Suprapubic skin (tissue), 4 donors: ENCODE results near the gene C4B. TPM values are rescaled to one million over a fixed set of nuclear protein-coding genes. Genes with fewer than 3 reads are reported as not detected.
"Not testable (repeated sequence)": the region's sequence is repeated elsewhere in the genome, so short reads cannot be mapped to it uniquely, and the experiment has no call there.

ENCODE experiments used
- DNase-seq, 2 donors: peaks; one replicate each; pipeline ENCODE4 v3.0.0-alpha.2; 2019; ENCODE audit warnings: low spot score in 2 of 2
- H3K27ac ChIP-seq: fragments of 200-600 bp; sonication (generic); one replicate; pipeline ENCODE4 v1.5.1; 2019
- H3K27me3 ChIP-seq: fragments of 200-600 bp; sonication (generic); one replicate; pipeline ENCODE4 v1.5.1; 2019
- H3K36me3 ChIP-seq: fragments of 200-600 bp; sonication (generic); one replicate; pipeline ENCODE4 v1.5.1; 2019
- H3K4me1 ChIP-seq: fragments of 200-600 bp; sonication (generic); one replicate; pipeline ENCODE4 v1.5.1; 2019
- H3K4me3 ChIP-seq: fragments of 200-600 bp; sonication (generic); one replicate; pipeline ENCODE4 v1.5.1; 2019; ENCODE audit warnings: mild to moderate bottlenecking
- H3K9me3 ChIP-seq: fragments of 200-600 bp; sonication (generic); one replicate; pipeline ENCODE4 v1.5.1; 2019
- WGBS: methylation state at CpG from one replicate; pipeline ENCODE4 v1.1.5; 2018; 5-methylcytosine and 5-hydroxymethylcytosine counted together
- total RNA-seq, 4 donors: library from RNA; depleted of rRNA; stranded (reverse); fragments of >200 nt; gene quantifications; one replicate each; pipeline ENCODE4 v1.1.0, GENCODE V29; 2016

C4B gene
- total RNA-seq, 4 donors from 2014 or later, result 1.3 to 9.4 (median 5.1) TPM

GRCh38 chr6:32037598-32038524 is 23.3 kb downstream of the C4B start, which contains the start of gene CYP21A2:
TSS of gene CYP21A2 (plus strand) at chr6:32038415. CDS start at chr6:32038423, 8 bp downstream.
- not testable (repeated sequence) for H3K9me3 ChIP-seq, H3K36me3 ChIP-seq, H3K27ac ChIP-seq, H3K4me1 ChIP-seq, H3K27me3 ChIP-seq, H3K4me3 ChIP-seq
- WGBS, result 69% methylated on average over 8 of the region's 19 CpGs
- peak in 1 of 2 donors; percentile 59 for DNase-seq

GRCh38 chr6:32038878-32039277 is 24.3 kb downstream of the C4B start:
- H3K27me3 ChIP-seq, H3K9me3 ChIP-seq, H3K36me3 ChIP-seq, H3K4me1 ChIP-seq, H3K4me3 ChIP-seq, H3K27ac ChIP-seq: not testable (repeated sequence)
- peak in 1 of 2 donors; percentile 45 for DNase-seq
- WGBS, result 66% methylated on average over 2 of the region's 5 CpGs

DNA sequence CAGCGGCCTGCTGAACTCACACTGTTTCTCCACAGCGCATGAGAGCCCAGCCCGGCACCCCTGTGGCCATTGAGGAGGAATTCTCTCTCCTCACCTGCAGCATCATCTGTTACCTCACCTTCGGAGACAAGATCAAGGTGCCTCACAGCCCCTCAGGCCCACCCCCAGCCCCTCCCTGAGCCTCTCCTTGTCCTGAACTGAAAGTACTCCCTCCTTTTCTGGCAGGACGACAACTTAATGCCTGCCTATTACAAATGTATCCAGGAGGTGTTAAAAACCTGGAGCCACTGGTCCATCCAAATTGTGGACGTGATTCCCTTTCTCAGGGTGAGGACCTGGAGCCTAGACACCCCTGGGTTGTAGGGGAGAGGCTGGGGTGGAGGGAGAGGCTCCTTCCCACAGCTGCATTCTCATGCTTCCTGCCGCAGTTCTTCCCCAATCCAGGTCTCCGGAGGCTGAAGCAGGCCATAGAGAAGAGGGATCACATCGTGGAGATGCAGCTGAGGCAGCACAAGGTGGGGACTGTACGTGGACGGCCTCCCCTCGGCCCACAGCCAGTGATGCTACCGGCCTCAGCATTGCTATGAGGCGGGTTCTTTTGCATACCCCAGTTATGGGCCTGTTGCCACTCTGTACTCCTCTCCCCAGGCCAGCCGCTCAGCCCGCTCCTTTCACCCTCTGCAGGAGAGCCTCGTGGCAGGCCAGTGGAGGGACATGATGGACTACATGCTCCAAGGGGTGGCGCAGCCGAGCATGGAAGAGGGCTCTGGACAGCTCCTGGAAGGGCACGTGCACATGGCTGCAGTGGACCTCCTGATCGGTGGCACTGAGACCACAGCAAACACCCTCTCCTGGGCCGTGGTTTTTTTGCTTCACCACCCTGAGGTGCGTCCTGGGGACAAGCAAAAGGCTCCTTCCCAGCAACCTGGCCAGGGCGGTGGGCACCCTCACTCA is 25.0 kb downstream of the C4B start:
- not testable (repeated sequence) for H3K4me1 ChIP-seq, H3K4me3 ChIP-seq, H3K27me3 ChIP-seq, H3K27ac ChIP-seq, H3K36me3 ChIP-seq, H3K9me3 ChIP-seq
- peak in 1 of 2 donors; percentile 57 for DNase-seq
- 82% methylated on average over 8 of the region's 24 CpGs for WGBS

DNA sequence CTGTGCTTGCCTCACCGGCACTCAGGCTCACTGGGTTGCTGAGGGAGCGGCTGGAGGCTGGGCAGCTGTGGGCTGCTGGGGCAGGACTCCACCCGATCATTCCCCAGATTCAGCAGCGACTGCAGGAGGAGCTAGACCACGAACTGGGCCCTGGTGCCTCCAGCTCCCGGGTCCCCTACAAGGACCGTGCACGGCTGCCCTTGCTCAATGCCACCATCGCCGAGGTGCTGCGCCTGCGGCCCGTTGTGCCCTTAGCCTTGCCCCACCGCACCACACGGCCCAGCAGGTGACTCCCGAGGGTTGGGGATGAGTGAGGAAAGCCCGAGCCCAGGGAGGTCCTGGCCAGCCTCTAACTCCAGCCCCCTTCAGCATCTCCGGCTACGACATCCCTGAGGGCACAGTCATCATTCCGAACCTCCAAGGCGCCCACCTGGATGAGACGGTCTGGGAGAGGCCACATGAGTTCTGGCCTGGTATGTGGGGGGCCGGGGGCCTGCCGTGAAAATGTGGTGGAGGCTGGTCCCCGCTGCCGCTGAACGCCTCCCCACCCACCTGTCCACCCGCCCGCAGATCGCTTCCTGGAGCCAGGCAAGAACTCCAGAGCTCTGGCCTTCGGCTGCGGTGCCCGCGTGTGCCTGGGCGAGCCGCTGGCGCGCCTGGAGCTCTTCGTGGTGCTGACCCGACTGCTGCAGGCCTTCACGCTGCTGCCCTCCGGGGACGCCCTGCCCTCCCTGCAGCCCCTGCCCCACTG is 25.9 kb downstream of the C4B start:
- not testable (repeated sequence) for H3K27ac ChIP-seq, H3K9me3 ChIP-seq, H3K36me3 ChIP-seq, H3K27me3 ChIP-seq, H3K4me1 ChIP-seq, H3K4me3 ChIP-seq
- no CpG with 5 or more reads among the region's 43 CpGs for WGBS
- peak in 1 of 2 donors; percentile 55 for DNase-seq

- WGBS, result no CpG with 5 or more reads among the region's 13 CpGs
- DNase-seq, result peak in 1 of 2 donors; percentile 59
- H3K27ac ChIP-seq, H3K27me3 ChIP-seq, H3K4me3 ChIP-seq, H3K4me1 ChIP-seq, H3K36me3 ChIP-seq, H3K9me3 ChIP-seq: not testable (repeated sequence)
Observed at GRCh38 chr6:32041050-32041321, 26.4 kb downstream of the C4B start.

GRCh38 chr6:32041385-32041784 is 26.8 kb downstream of the C4B start:
- H3K27me3 ChIP-seq, H3K36me3 ChIP-seq, H3K27ac ChIP-seq, H3K4me1 ChIP-seq, DNase-seq, H3K9me3 ChIP-seq, H3K4me3 ChIP-seq: not testable (repeated sequence)
- 73% methylated on average over 3 of the region's 10 CpGs for WGBS

DNA sequence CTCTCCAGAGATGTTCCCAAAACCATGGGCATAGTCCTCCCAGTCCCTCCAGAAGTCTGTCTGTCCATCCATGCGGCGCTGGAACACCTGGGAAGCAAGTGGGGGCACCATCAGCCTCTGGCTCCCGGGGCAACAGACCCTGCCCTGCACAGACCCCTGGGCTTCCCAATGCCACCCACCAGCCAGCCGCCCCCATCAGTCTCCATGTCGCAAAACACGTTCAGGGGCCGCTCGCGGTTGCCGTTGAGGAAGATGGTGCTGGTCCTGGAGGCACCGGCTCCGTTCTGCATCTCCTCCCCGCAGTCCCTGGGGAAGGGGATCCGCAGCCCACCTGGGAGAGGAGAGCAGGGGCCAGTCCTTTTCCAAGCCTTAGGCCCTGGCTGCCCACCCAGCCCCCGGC is 27.7 kb downstream of the C4B start:
- DNase-seq, result peak in 1 of 2 donors; percentile 60
- not testable (repeated sequence) for H3K36me3 ChIP-seq, H3K27me3 ChIP-seq, H3K9me3 ChIP-seq, H3K4me3 ChIP-seq, H3K27ac ChIP-seq
- WGBS, result no CpG with 5 or more reads among the region's 15 CpGs
- peaks cover 14% of the 10 kb centered on the region for H3K4me1 ChIP-seq

GRCh38 chr6:32043589-32044380 is 29.2 kb downstream of the C4B start:
- peaks cover 29% of the 10 kb centered on the region for H3K4me1 ChIP-seq
- 90% methylated on average over 19 of the region's 31 CpGs for WGBS
- peak in 1 of 2 donors; percentile 58 for DNase-seq
- not testable (repeated sequence) for H3K36me3 ChIP-seq, H3K27me3 ChIP-seq, H3K9me3 ChIP-seq, H3K4me3 ChIP-seq, H3K27ac ChIP-seq

GRCh38 chr6:32044916-32045315 is 30.3 kb downstream of the C4B start:
- DNase-seq, result peak in 1 of 2 donors; percentile 65
- H3K4me3 ChIP-seq, H3K9me3 ChIP-seq, H3K36me3 ChIP-seq, H3K27ac ChIP-seq, H3K27me3 ChIP-seq: not testable (repeated sequence)
- peaks cover 30% of the 10 kb centered on the region for H3K4me1 ChIP-seq
- whole genome bisulfite sequencing, result no CpG with 5 or more reads among the region's 18 CpGs
